Gastroesophageal sphincter (tissue), 3 donors: ENCODE results near the gene AMD1.

Experiments used
- CTCF ChIP-seq, 4 experiments: fragments of 200-600 bp in 2 of 4; fragments of 450-650 bp in 2 of 4; sonication (generic) in 1 of 4; IDR thresholded peaks; one replicate each; pipeline ENCODE4 v1.5.1; 2017 to 2019; ENCODE audit warnings: antibody characterized with exemption in 4 of 4, mild to moderate bottlenecking in 2 of 4, moderate library complexity in 2 of 4
- EP300 ChIP-seq: sonication (generic); formaldehyde crosslinking; IDR thresholded peaks from one replicate; pipeline ENCODE4 v1.6.1; 2017; ENCODE audit warnings: antibody characterized with exemption, mild to moderate bottlenecking
- POLR2A ChIP-seq, 2 donors: fragments of 450-650 bp; IDR thresholded peaks; one replicate each; pipeline ENCODE4 v1.6.1; 2017; ENCODE audit warnings: antibody characterized with exemption in 2 of 2, mild to moderate bottlenecking in 2 of 2, moderate library complexity in 1 of 2
- POLR2AphosphoS5 ChIP-seq: sonication (generic); formaldehyde crosslinking; IDR thresholded peaks from one replicate; pipeline ENCODE4 v1.6.1; 2017; ENCODE audit warnings: antibody characterized with exemption

GRCh38 chr6:110934381-110934898 lies 59.9 kb downstream of the AMD1 start:
- TF ChIP-seq CTCF (IDR thresholded peaks at IDR 0.05) = no peak
- no peak for TF ChIP-seq POLR2AphosphoS5
- no peak for TF ChIP-seq POLR2A (IDR thresholded peaks at IDR 0.05)
- TF ChIP-seq EP300 = no peak
